Retinal pigment epithelial cell (primary cell): Measurements from ENCODE around the gene PPP1R14B.

Experiments
- DNase-seq: peaks from one replicate; pipeline ENCODE4 v3.0.0-alpha.2; 2010; ENCODE audit warnings: low read depth
- H3K4me3 ChIP-seq: 2 replicates; pipeline ENCODE4 v1.5.1; 2011; ENCODE audit warnings: mild to moderate bottlenecking, low read length, control low read depth, moderate library complexity
- TF ChIP-seq, protein P1 (sequence below): conservative IDR thresholded peaks from 2 replicates; pipeline ENCODE4 v1.5.1; 2011; ENCODE audit warnings: low read depth, low read length, control low read depth, inconsistent platforms

The PPP1R14B gene

DNA sequence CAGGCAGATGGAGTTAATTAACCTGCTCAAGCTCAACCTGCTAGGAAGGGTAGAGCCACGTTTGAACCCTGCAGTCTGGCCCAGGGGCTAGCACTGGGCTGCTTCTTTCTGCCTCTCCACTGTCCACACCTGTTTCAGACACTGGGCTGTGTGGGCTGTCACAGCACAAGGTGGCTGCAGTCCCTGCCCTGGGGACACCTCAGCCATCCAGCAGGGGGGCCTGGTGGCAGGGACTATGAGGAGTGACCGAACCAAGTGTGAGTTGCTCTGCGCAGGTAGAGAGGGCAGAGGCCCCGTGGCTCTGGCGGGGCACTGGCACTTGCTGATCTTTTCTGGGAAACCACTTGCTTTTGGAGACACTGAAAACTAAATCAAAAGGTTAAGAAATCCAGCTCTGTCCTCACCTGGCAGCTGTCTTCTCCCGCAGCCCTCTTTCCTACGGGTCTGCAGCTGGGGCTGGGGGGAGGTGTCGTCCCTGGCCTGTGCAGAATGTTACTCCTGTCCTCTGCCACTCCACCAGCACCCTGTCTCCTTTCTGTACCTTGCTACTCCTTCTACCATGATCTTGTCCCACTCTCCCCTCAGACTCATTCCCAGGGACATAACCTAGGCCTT, 31.9 kb upstream of the PPP1R14B start:
- no peak overlapping the region for H3K4me3 ChIP-seq

DNA sequence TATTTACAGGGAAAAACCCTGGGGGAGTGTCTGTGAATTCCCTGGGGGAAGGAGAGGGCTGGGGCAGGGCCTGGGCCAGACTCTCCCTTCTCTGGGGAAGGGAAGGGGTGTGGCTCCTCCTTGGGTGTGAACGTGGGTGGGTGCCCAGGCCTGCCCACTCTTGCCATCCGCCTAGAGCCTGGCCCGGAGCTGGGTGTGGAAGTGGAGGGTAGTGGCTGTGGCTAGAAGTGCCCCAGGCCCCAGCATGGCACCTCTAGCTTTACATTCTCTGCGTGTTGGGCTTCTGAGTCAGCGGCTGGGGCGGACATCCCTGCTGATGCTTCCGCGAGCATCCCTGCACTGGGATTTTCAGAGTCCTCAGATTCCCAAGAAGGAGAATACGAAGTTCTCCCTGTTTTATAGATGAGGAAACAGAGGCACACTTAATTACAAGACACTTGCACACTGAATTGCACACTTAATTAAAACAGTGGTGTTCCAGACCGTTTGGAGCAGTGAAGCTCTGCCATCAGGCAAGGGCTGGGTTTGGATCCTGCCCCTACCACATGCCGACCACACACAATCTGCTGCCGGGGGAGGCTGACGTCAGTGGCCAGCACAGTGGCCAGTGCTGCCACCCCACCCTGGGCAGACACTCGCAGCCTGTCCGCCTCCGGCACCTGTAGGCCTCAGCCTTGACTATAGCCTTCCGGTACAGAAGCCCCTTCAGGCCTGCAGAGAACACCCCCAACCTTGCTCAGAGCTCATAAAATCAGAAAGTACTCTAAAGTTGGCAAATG, 30.1 kb upstream of the PPP1R14B start:
- no peak overlapping the region for H3K4me3 ChIP-seq
- no peak for DNase-seq
- TF ChIP-seq, protein P1, sequence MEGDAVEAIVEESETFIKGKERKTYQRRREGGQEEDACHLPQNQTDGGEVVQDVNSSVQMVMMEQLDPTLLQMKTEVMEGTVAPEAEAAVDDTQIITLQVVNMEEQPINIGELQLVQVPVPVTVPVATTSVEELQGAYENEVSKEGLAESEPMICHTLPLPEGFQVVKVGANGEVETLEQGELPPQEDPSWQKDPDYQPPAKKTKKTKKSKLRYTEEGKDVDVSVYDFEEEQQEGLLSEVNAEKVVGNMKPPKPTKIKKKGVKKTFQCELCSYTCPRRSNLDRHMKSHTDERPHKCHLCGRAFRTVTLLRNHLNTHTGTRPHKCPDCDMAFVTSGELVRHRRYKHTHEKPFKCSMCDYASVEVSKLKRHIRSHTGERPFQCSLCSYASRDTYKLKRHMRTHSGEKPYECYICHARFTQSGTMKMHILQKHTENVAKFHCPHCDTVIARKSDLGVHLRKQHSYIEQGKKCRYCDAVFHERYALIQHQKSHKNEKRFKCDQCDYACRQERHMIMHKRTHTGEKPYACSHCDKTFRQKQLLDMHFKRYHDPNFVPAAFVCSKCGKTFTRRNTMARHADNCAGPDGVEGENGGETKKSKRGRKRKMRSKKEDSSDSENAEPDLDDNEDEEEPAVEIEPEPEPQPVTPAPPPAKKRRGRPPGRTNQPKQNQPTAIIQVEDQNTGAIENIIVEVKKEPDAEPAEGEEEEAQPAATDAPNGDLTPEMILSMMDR, result no peak

More for the DNA sequence above, 31.9 kb upstream of the PPP1R14B start:
- no peak for DNase-seq
- TF ChIP-seq, protein P1, result no peak

DNA sequence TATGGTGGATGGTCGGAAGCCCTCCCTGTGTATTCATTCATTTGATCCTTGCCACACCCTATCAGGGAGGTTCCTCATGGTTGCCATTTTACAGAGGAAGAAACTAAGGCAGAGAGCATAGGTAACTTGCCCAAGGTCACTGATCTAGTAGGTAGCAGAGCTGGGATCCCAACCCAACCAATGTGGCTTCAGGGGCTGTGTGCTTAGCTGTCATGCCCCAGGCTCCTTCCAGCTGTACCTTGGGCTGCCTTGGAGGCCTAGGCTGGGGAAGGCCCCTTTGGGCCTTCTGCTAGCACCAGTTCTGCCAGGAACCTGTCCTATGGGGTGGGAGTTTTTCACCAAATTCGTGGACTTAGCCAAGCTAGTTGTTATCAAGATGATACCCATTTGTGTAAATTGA, 29.1 kb upstream of the PPP1R14B start:
- no peak overlapping the region for H3K4me3 ChIP-seq
- DNase-seq, result no peak
- TF ChIP-seq, protein P1, result no peak

DNA sequence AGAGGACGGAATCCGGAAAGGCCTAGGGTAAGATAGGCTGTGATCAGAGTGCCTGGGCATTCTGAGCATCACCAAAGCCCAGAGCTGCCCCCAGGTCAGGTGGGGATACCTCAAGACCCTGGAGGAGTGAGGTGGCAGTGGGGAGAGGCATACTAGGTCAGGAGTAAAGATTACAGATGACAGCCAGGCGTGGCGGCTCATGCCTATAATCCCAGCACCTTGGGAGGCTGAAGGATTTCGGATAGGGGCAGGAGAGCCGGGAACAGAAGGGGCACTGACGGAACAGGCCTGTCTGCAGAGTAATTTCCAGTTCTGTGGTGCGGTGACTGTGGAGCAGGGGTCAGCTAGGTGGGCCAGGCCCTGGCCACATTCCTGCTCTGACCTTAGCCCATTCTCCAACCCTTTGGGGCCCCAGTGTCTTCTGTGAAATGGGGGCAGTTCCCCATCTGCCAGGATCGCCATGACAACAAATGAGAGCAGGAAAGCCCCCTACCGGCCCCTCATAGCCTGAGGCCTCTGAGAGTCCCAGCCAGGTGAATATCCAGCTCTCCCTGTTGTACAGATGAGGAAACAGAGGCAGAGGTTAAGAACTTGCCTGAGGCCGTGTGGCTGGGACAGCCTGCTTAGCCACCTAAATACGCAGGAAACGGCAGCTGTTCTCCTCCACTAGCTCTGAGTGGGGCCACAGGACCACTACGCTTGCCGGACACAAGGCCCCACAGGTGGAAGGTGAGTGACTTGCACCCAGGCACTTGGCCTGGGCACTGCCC, 28.5 kb upstream of the PPP1R14B start:
- no peak overlapping the region for H3K4me3 ChIP-seq
- DNase-seq, result no peak
- TF ChIP-seq, protein P1, result no peak

DNA sequence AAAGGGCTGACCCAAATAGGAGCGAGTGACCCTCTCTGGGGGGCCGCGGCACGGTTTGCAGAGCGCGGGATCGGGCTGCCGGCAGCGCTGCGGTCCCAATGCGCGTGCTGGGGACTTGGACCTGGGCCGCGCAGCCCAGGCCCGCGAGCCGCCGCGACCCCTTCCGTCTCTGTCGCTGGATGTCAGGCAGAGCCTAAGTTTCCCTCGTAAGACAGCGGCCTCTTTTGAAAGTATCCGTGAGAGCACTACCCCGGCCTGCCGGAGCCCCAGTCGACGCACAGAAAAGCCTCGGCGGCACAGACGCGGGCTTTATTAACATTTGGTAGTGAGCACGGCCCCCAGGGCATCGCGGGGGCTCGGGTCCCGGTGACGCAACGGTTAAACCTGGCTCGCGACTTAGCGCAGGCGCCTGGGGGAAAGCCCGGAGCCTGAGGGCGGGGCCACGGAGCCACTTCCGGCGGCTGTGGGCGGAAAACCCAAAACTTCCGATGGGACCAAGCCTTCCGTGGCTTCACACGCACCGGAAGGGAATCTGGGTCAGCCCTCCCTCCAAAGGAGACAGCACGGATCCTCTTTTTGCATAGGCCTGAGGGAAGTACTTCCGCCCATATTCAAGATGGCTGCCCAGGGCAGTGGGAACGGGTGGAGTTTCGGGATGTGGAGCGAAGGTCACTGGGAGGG, 22.9 kb upstream of the PPP1R14B start:
- TF ChIP-seq, protein P1, result peak; percentile 4
- peak overlapping the region; percentile 76 for H3K4me3 ChIP-seq
- peak; percentile 99 for DNase-seq

DNA sequence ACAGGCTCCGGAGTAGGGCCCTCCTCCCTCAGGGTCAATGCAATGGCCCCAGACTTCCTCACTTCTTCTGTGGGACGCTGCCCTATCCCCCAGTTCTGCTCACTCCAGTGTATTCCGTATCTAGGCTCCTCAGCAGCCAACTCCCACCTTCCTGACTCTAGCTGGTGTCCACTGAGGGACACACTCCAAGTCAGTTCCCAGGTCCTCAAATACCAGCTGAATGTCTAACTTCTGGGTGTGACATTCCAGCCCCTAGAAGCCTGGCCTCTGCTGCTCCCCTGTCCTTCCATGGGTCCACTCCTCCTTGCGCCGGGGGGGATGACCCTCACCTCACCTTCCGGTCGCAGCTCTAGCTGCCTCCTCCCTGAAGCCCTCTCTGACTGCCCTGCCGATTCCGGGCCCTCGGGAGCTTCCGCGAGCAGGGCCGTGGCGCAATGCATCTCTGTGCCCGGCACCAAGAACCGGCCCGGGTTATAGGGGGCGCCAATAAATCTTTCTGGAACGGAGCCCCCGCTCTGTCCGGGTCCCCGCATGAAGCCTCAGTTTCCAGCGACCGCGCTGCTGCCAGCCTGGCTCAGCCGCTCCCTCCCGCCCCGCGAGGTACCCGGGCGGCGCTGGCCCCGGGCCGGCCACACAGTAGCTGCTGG, 22.3 kb upstream of the PPP1R14B start:
- DNase-seq, result no peak
- TF ChIP-seq, protein P1, result no peak
- H3K4me3 ChIP-seq, result peak overlapping the region; percentile 64
